Fibroblast of mammary gland (primary cell): Measurements from ENCODE around the gene TMF1.

Experiments
- DNase-seq: peaks from one replicate; pipeline ENCODE4 v3.0.0-alpha.2; 2010; ENCODE audit warnings: low read depth
- H3K4me3 ChIP-seq: 2 replicates; pipeline ENCODE4 v1.5.1; 2011; ENCODE audit warnings: low read depth, mild to moderate bottlenecking, low read length, moderate library complexity; ENCODE audit not compliant: control insufficient read depth
- TF ChIP-seq, protein P1 (sequence below): conservative IDR thresholded peaks from 2 replicates; pipeline ENCODE4 v1.5.1; 2011; ENCODE audit warnings: low read depth, low read length, inconsistent platforms; ENCODE audit not compliant: control insufficient read depth, insufficient read depth

The TMF1 gene

DNA sequence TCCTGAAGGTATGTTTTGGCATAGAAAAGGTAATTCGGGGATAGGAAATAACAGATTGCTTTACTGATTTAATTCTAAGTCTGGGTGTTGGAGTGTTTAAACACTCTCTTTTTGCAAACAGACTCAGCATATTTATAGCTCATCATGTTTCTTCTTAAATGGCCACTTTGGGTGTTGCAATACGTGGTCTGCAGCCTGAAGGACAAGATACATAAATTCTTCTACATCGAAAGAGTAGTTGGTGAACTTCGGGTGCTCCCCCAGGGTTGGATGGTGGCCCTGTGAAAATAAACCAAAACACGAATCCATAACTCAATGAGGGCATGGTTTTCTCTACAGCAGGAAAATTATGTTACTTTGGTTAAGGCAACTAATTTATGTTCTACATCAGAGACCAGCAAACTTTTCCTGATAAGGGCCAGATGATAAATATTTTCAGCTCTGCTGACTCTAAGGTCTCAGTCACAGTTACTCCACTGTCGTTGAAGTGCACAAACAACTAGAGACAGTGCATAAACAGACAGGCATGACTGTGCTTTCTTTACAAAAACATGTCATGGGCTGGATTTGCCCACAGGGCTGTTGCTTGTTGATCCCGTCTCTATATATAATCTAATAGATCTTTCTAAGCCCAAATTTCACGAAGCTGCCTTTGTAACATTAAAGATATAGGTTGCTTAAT lies 74.5 kb downstream of the TMF1 start:
- no peak for DNase-seq
- TF ChIP-seq, protein P1, sequence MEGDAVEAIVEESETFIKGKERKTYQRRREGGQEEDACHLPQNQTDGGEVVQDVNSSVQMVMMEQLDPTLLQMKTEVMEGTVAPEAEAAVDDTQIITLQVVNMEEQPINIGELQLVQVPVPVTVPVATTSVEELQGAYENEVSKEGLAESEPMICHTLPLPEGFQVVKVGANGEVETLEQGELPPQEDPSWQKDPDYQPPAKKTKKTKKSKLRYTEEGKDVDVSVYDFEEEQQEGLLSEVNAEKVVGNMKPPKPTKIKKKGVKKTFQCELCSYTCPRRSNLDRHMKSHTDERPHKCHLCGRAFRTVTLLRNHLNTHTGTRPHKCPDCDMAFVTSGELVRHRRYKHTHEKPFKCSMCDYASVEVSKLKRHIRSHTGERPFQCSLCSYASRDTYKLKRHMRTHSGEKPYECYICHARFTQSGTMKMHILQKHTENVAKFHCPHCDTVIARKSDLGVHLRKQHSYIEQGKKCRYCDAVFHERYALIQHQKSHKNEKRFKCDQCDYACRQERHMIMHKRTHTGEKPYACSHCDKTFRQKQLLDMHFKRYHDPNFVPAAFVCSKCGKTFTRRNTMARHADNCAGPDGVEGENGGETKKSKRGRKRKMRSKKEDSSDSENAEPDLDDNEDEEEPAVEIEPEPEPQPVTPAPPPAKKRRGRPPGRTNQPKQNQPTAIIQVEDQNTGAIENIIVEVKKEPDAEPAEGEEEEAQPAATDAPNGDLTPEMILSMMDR = no peak
- H3K4me3 ChIP-seq = no peak overlapping the region

DNA sequence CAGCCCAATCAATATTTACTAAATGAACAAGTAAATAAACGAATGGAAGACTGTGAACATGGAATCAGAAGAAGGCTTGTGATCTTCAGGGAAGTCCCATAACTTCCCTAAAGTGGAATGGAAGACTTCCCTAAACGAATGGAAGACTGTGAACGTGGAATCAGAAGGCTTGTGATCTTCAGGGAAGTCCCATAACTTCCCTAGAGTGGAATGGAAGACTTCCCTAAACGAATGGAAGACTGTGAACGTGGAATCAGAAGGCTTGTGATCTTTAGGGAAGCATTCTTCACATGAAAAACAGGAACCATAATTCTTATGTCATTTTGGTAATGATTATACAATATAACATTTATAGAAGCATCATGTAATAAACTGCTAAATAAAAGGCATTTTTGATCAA lies 77.4 kb downstream of the TMF1 start:
- no peak overlapping the region for H3K4me3 ChIP-seq
- DNase-seq = no peak
- TF ChIP-seq, protein P1 = no peak

DNA sequence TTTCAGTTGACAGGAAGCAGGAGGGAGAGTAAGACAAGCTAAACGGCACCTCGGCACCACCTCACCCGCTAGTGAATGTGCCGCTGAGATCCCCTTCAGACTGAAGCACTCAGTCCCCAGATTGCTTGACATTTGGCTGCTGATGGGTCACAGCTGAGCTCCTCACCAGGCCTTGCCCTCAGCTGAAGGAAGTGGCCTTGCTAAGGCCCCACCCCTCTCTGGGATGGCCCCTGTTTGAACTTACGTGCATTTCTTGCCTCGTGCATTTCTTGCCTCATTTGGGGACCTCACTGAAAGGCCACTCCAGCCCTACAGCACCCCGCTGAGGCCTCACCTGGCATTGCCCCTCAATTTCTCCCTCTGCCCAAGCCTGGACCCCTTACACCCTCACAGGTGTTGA lies 78.5 kb downstream of the TMF1 start:
- TF ChIP-seq, protein P1 = no peak
- no peak for DNase-seq

DNA sequence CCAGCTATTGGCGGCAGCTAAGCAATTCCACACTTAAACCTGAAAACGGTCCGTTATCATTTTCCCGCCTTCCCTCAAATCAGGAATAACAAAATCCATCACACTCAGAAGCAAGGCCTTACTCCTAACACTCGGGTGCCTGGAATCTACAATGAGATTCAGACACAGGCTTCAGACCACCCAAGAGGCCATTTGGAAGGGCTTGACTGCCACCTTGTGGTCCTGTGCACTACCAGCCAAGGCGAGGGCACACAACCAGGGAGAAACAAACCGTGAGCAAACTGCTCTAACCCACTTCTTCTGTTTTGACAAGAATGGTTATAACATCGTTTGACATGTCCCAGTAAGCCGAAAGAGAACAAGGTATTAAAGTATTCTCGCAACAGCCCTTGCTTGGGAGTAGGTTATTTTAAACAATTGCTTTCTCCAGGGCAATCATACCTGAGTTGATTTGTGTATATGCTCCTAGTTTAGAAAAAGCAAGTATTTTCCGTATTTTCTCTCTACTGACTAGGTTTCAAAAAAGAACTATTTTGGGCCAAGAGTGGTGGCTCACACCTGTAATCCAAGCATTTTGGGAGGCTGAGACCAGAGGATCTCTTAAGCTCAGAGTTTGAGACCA lies 79.7 kb downstream of the TMF1 start:
- DNase-seq = peak; percentile 63
- H3K4me3 ChIP-seq = no peak overlapping the region
- TF ChIP-seq, protein P1 = peak; percentile 83

More for the DNA sequence above, 78.5 kb downstream of the TMF1 start:
- H3K4me3 ChIP-seq = no peak overlapping the region
